ENCODE data around the gene CDON. TPM values are rescaled to one million over a fixed set of nuclear protein-coding genes. Genes with fewer than 3 reads are reported as not detected.
"Not testable (repeated sequence)": the region's sequence is repeated elsewhere in the genome, so short reads cannot be mapped to it uniquely, and the experiment has no call there.

The CDON gene
- total and polyA plus RNA-seq, 2 donors from 2014 or later = 0.45 to 4.0 TPM

- no peak overlapping the region for H3K9ac ChIP-seq (ENCODE audit: low read length in 3 of 3)
- no peaks in the 10 kb centered on the region for H3K9me3 ChIP-seq (ENCODE audit: control insufficient read depth in 2 of 3, insufficient read depth in 1 of 3, low read length in 3 of 3)
- no peaks in the 10 kb centered on the region for H3K36me3 ChIP-seq (ENCODE audit: control insufficient read depth in 2 of 3, insufficient read depth in 3 of 3, low read length in 3 of 3)
- no peak for DNase-seq
- H3K4me1 ChIP-seq (ENCODE audit: control insufficient read depth in 2 of 3, insufficient read depth in 2 of 3, low read depth in 1 of 3, low read length in 3 of 3) = no peaks in the 10 kb centered on the region
- H3K4me3 ChIP-seq (ENCODE audit: low read length in 3 of 3) = no peak overlapping the region
- FAIRE-seq = no peak
- H3K27me3 ChIP-seq (ENCODE audit: control insufficient read depth, insufficient read depth, low read length) = no peaks in the 10 kb centered on the region
- no peak overlapping the region for H3K27ac ChIP-seq (ENCODE audit: low read depth in 2 of 2, low read length in 2 of 2)
- TF ChIP-seq CTCF (IDR thresholded peaks at IDR 0.05; ENCODE audit: borderline replicate concordance, extremely low read depth, insufficient read depth) = no peak
- intact Hi-C loops (cut with DNase I) = no loop called here
These were observed 75.5 kb downstream of the CDON start for GRCh38 chr11:125987066-125987641.

DNA sequence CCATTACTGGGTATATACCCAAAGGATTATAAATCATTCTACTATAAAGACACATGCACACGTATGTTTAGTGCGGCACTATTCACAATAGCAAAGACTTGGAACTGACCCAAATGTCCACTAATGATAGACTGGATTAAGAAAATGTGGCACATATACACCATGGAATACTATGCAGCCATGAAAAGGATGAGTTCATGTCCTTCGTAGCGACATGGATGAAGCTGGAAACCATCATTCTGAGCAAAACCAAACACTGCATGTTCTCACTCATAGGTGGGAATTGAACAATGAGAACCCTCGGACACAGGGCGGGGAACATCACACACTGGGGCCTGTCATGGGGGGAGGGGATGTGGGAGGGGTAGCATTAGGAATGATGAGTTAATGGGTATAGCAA is 76.7 kb downstream of the CDON start:
- H3K4me3 ChIP-seq (ENCODE audit: low read length in 3 of 3); H3K27ac ChIP-seq (ENCODE audit: low read depth in 2 of 2, low read length in 2 of 2); H3K4me1 ChIP-seq (ENCODE audit: control insufficient read depth in 2 of 3, insufficient read depth in 2 of 3, low read depth in 1 of 3, low read length in 3 of 3); H3K36me3 ChIP-seq (ENCODE audit: control insufficient read depth in 2 of 3, insufficient read depth in 3 of 3, low read length in 3 of 3); H3K9ac ChIP-seq (ENCODE audit: low read length in 3 of 3); H3K27me3 ChIP-seq (ENCODE audit: control insufficient read depth, insufficient read depth, low read length); DNase-seq; FAIRE-seq; intact Hi-C loops (cut with DNase I); H3K9me3 ChIP-seq (ENCODE audit: control insufficient read depth in 2 of 3, insufficient read depth in 1 of 3, low read length in 3 of 3): not testable (repeated sequence)

- Histone ChIP-seq H3K4me1 (ENCODE audit: control insufficient read depth in 2 of 3, insufficient read depth in 2 of 3, low read depth in 1 of 3, low read length in 3 of 3) (no peaks in the 10 kb centered on the region), H3K4me3 (ENCODE audit: low read length in 3 of 3) (no peak overlapping the region), H3K27ac (ENCODE audit: low read depth in 2 of 2, low read length in 2 of 2) (no peak overlapping the region), H3K36me3 (ENCODE audit: control insufficient read depth in 2 of 3, insufficient read depth in 3 of 3, low read length in 3 of 3) (no peaks in the 10 kb centered on the region), H3K27me3 (ENCODE audit: control insufficient read depth, insufficient read depth, low read length) (no peaks in the 10 kb centered on the region), H3K9ac (ENCODE audit: low read length in 3 of 3) (no peak overlapping the region), H3K9me3 (ENCODE audit: control insufficient read depth in 2 of 3, insufficient read depth in 1 of 3, low read length in 3 of 3) (no peaks in the 10 kb centered on the region)
- DNase-seq (no peak), FAIRE-seq (no peak)
- intact Hi-C loops (cut with DNase I) = no loop called here
- no peak for TF ChIP-seq CTCF (IDR thresholded peaks at IDR 0.05; ENCODE audit: borderline replicate concordance, extremely low read depth, insufficient read depth)
These were observed 80.3 kb downstream of the CDON start for GRCh38 chr11:125982348-125982730.

DNA sequence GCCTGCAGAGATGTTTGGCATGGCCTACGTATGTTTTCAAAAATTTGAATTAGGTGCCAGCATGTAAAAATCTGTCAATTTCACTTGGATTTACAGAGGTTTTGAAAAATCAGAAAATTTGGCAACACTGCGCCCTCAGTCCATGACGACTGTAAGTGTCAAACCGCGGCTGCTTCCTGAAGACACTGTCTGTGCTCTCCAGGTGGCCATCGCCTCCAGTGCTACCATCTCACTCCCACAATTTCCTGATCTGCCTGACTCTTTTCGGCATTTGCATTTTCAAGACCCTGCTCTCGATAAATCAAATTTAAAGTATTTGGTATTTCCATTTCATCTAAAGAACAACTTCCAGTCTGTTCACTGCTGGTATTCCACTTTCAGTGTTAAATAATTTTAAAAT is 82.2 kb downstream of the CDON start:
- intact Hi-C loops (cut with DNase I) = no loop called here
- Histone ChIP-seq H3K4me3 (ENCODE audit: low read length in 3 of 3) (no peak overlapping the region), H3K9me3 (ENCODE audit: control insufficient read depth in 2 of 3, insufficient read depth in 1 of 3, low read length in 3 of 3) (no peaks in the 10 kb centered on the region), H3K4me1 (ENCODE audit: control insufficient read depth in 2 of 3, insufficient read depth in 2 of 3, low read depth in 1 of 3, low read length in 3 of 3) (no peaks in the 10 kb centered on the region), H3K27ac (ENCODE audit: low read depth in 2 of 2, low read length in 2 of 2) (no peak overlapping the region), H3K36me3 (ENCODE audit: control insufficient read depth in 2 of 3, insufficient read depth in 3 of 3, low read length in 3 of 3) (no peaks in the 10 kb centered on the region), H3K9ac (ENCODE audit: low read length in 3 of 3) (no peak overlapping the region), H3K27me3 (ENCODE audit: control insufficient read depth, insufficient read depth, low read length) (no peaks in the 10 kb centered on the region)
- TF ChIP-seq CTCF (IDR thresholded peaks at IDR 0.05; ENCODE audit: borderline replicate concordance, extremely low read depth, insufficient read depth) = no peak
- DNase-seq (no peak), FAIRE-seq (no peak)
